Liver (tissue), 9 donors: ENCODE data around the gene GALNT4. TPM values are rescaled to one million over a fixed set of nuclear protein-coding genes. Genes with fewer than 3 reads are reported as not detected.
A peak's percentile ranks its signal among the peaks of the same experiment; 100 is the strongest.

Experiments
- DNase-seq: peaks from one replicate; pipeline ENCODE4 v3.0.0-alpha.2; 2017; ENCODE audit warnings: low spot score
- H3K27ac ChIP-seq, 2 donors: one replicate each; pipeline ENCODE4 v1.7.0; 2013; ENCODE audit warnings: inconsistent platforms in 2 of 2, low read length in 2 of 2, control low read depth in 1 of 2, low read depth in 1 of 2, mild to moderate bottlenecking in 1 of 2
- H3K27me3 ChIP-seq, 4 donors: one replicate each; pipeline versions ENCODE4 v1.6.1 to v1.7.0; 2013; ENCODE audit warnings: low read length in 3 of 4, inconsistent platforms in 1 of 4, mild to moderate bottlenecking in 1 of 4, moderate library complexity in 1 of 4; ENCODE audit not compliant: control insufficient read depth in 4 of 4, insufficient read depth in 4 of 4
- H3K36me3 ChIP-seq, 4 donors: one replicate each; pipeline versions ENCODE4 v1.6.1 to v1.7.0; 2013; ENCODE audit warnings: low read length in 3 of 4, mild to moderate bottlenecking in 3 of 4, low read depth in 1 of 4, moderate library complexity in 1 of 4; ENCODE audit not compliant: control insufficient read depth in 4 of 4, insufficient read depth in 3 of 4
- H3K4me1 ChIP-seq, 4 donors: one replicate each; pipeline versions ENCODE4 v1.6.1 to v1.7.0; 2013; ENCODE audit warnings: low read length in 3 of 4, mild to moderate bottlenecking in 3 of 4, moderate library complexity in 1 of 4; ENCODE audit not compliant: control insufficient read depth in 4 of 4, insufficient read depth in 4 of 4
- H3K4me3 ChIP-seq, 3 donors: one replicate each; pipeline versions ENCODE4 v1.6.1 to v1.7.0; 2013; ENCODE audit warnings: low read length in 3 of 3, control low read depth in 1 of 3, low read depth in 1 of 3, mild to moderate bottlenecking in 1 of 3
- H3K9ac ChIP-seq, 2 donors: one replicate each; pipeline ENCODE4 v1.7.0; 2013; ENCODE audit warnings: low read length in 2 of 2, mild to moderate bottlenecking in 2 of 2, moderate library complexity in 2 of 2, control low read depth in 1 of 2, low read depth in 1 of 2
- H3K9me3 ChIP-seq, 4 donors: one replicate each; pipeline versions ENCODE4 v1.6.1 to v1.7.0; 2013; ENCODE audit warnings: low read length in 3 of 4; ENCODE audit not compliant: control insufficient read depth in 4 of 4
- EGR1 ChIP-seq, 2 donors: IDR thresholded peaks; 2 replicates each; pipeline ENCODE4 v1.6.1; 2016 to 2018; ENCODE audit warnings: antibody characterized with exemption in 2 of 2, low read depth in 2 of 2
- FOXA1 ChIP-seq: IDR thresholded peaks from 2 replicates; pipeline ENCODE4 v1.6.1; 2016; ENCODE audit warnings: antibody characterized with exemption
- GABPA ChIP-seq, 2 donors: IDR thresholded peaks in 1 of 2; conservative IDR thresholded peaks in 1 of 2; 2 replicates each; pipeline ENCODE4 v1.6.1; 2016; ENCODE audit warnings: antibody characterized with exemption in 2 of 2, mild to moderate bottlenecking in 1 of 2, moderate library complexity in 1 of 2
- HNF4G ChIP-seq: IDR thresholded peaks from 2 replicates; pipeline ENCODE4 v1.6.1; 2016; ENCODE audit warnings: antibody characterized with exemption
- JUND ChIP-seq, 2 donors: IDR thresholded peaks; 2 replicates each; pipeline ENCODE4 v1.6.1; 2016; ENCODE audit warnings: antibody characterized with exemption in 2 of 2
- NR2F2 ChIP-seq: IDR thresholded peaks from 2 replicates; pipeline ENCODE4 v1.6.1; 2016; ENCODE audit warnings: antibody characterized with exemption
- RXRA ChIP-seq, 2 donors: IDR thresholded peaks; 2 replicates each; pipeline ENCODE4 v1.6.1; 2017 to 2018; ENCODE audit warnings: antibody characterized with exemption in 2 of 2, mild to moderate bottlenecking in 1 of 2
- SP1 ChIP-seq: IDR thresholded peaks from 2 replicates; pipeline ENCODE4 v1.6.1; 2018; ENCODE audit warnings: antibody characterized with exemption, mild to moderate bottlenecking
- TAF1 ChIP-seq: conservative IDR thresholded peaks from 2 replicates; pipeline ENCODE4 v1.6.1; 2016; ENCODE audit warnings: antibody characterized with exemption, mild to moderate bottlenecking
- YY1 ChIP-seq: IDR thresholded peaks from 2 replicates; pipeline ENCODE4 v1.6.1; 2016; ENCODE audit warnings: antibody characterized with exemption, mild to moderate bottlenecking
- WGBS: extraction: QIAGEN DNeasy Blood & Tissue Kit; methylation state at CpG from one replicate; pipeline ENCODE4 v1.1.7; 2013; 5-methylcytosine and 5-hydroxymethylcytosine counted together
- polyA plus RNA-seq, 2 donors: library from polyadenylated mRNA; stranded (reverse) in 1 of 2; unstranded in 1 of 2; fragments of 200-250 nt in 1 of 2; fragments of >200 nt in 1 of 2; fragmentation: Nextera tagmentation in 1 of 2; extraction: Ambion mirVana in 1 of 2; gene quantifications; one replicate each; pipeline versions ENCODE4 v1.2.1 to v1.2.3, GENCODE V29; 2013 to 2015
- total RNA-seq, 2 donors: library from RNA; depleted of rRNA; stranded (reverse); fragments of >200 nt; gene quantifications; one replicate each; pipeline ENCODE4 v1.2.3, GENCODE V29; 2014
- TF ChIP-seq, protein P1 (sequence below): IDR thresholded peaks from 2 replicates; pipeline ENCODE4 v1.6.1; 2016; ENCODE audit warnings: antibody characterized with exemption
- TF ChIP-seq, protein P2 (sequence below): IDR thresholded peaks from 2 replicates; pipeline ENCODE4 v1.6.1; 2016; ENCODE audit warnings: antibody characterized with exemption
- TF ChIP-seq, protein P3 (sequence below): fragments of 150-350 bp; IDR thresholded peaks from 2 replicates; pipeline ENCODE4 v1.5.1; 2017; ENCODE audit warnings: improper control_type of control experiment, low read depth, low read length; ENCODE audit not compliant: missing input control
- TF ChIP-seq, protein P4 (sequence below): IDR thresholded peaks from 2 replicates; pipeline ENCODE4 v1.6.1; 2016; ENCODE audit warnings: antibody characterized with exemption, mild to moderate bottlenecking
- TF ChIP-seq, protein P5 (sequence below): IDR thresholded peaks from 2 replicates; pipeline ENCODE4 v1.6.1; 2016; ENCODE audit warnings: antibody characterized with exemption
- donor health status: healthy.
- donor health status: healthy.
- donor health status: healthy.
- donor health status: healthy.
- donor health status: healthy.

Gene GALNT4
- total and polyA plus RNA-seq, 4 donors: 1.7 to 17.1 (median 5.7) TPM

DNA sequence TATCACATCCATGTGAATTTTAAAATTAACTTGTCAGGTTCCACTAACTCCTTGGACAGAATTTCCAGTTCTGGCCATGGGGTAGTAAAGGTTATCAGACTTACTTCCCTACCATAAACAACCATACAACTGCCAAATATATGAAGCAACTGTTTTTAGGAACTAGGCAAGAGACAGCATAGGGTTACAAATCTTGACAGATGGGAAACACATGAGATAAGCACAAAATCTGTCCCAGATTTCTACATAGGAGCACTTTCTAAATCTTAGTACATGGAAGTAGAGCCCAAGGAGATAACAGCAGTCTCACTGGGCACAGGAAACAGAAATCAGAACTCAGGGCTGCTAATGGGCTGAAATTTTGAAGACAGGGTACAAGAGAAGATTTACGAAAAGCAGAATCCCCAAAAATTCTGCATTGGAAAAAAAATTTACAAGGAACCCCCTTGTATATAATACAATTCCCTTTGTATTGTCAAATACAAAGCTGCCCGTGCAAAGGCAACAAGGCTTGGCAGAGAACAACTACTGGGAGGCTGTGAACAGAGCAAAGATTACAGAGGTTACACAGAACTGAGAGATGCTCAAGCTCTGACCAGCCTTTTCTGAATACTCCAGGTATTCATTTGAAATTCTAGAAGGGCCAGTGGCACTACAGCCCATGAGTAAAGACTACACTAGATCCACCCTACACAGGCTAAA, 43.2 kb downstream of the GALNT4 start:
- peaks cover 4 to 8% (median 5%) of the 10 kb centered on the region in 4 donors for H3K4me1 ChIP-seq
- H3K4me3 ChIP-seq: no peak overlapping the region
- no peaks in the 10 kb centered on the region for H3K36me3 ChIP-seq
- no peak overlapping the region for H3K27ac ChIP-seq
- 76% methylated on average over 2 of the region's 2 CpGs for WGBS
- H3K9me3 ChIP-seq: no peaks in the 10 kb centered on the region
- no peak for DNase-seq
- no peak overlapping the region for H3K9ac ChIP-seq
- TF ChIP-seq HNF4G: no peak
- TF ChIP-seq SP1: no peak
- peak; percentile 22 for TF ChIP-seq NR2F2
- TF ChIP-seq, protein P1, sequence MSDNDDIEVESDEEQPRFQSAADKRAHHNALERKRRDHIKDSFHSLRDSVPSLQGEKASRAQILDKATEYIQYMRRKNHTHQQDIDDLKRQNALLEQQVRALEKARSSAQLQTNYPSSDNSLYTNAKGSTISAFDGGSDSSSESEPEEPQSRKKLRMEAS: no peak
- H3K27me3 ChIP-seq: no peaks in the 10 kb centered on the region

DNA sequence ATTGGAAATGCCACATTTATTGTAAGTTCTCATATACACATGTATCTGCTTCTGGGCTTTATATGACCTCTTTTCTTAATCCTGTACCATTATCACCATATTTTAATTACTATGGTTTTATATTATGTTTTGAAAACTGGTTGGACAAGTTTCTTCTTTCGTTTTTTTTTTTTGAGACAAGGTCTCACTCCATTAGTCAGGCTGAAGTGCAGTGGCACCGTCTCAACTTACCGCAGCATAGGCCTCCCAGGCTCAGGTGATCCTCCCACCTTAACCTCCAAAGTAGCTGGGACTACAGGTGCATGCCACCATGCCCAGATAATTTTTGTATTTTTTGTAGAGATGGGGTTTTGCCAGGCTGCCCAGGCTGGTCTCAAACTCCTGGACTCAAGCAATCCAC, 44.6 kb downstream of the GALNT4 start:
- H3K27ac ChIP-seq: no peak overlapping the region
- WGBS: 90% methylated on average over 3 of the region's 3 CpGs

More for the DNA sequence above, 44.6 kb downstream of the GALNT4 start:
- TF ChIP-seq HNF4G: no peak
- TF ChIP-seq, protein P2, sequence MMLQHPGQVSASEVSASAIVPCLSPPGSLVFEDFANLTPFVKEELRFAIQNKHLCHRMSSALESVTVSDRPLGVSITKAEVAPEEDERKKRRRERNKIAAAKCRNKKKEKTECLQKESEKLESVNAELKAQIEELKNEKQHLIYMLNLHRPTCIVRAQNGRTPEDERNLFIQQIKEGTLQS: no peak
- no peak for TF ChIP-seq GABPA (IDR thresholded peaks at IDR 0.05 in 1 of 2, conservative IDR thresholded peaks at IDR 0.05 in 1 of 2)
- TF ChIP-seq, protein P1: no peak
- TF ChIP-seq TAF1: no peak
- TF ChIP-seq EGR1 (IDR thresholded peaks at IDR 0.05; ENCODE audit: low read depth in 2 of 2): no peak
- TF ChIP-seq YY1: no peak
- TF ChIP-seq SP1: no peak
- TF ChIP-seq FOXA1: no peak
- TF ChIP-seq RXRA (IDR thresholded peaks at IDR 0.05): no peak
- no peak for TF ChIP-seq JUND (IDR thresholded peaks at IDR 0.05)
- TF ChIP-seq, protein P3, sequence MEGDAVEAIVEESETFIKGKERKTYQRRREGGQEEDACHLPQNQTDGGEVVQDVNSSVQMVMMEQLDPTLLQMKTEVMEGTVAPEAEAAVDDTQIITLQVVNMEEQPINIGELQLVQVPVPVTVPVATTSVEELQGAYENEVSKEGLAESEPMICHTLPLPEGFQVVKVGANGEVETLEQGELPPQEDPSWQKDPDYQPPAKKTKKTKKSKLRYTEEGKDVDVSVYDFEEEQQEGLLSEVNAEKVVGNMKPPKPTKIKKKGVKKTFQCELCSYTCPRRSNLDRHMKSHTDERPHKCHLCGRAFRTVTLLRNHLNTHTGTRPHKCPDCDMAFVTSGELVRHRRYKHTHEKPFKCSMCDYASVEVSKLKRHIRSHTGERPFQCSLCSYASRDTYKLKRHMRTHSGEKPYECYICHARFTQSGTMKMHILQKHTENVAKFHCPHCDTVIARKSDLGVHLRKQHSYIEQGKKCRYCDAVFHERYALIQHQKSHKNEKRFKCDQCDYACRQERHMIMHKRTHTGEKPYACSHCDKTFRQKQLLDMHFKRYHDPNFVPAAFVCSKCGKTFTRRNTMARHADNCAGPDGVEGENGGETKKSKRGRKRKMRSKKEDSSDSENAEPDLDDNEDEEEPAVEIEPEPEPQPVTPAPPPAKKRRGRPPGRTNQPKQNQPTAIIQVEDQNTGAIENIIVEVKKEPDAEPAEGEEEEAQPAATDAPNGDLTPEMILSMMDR: no peak
- TF ChIP-seq NR2F2: no peak
- TF ChIP-seq, protein P4, sequence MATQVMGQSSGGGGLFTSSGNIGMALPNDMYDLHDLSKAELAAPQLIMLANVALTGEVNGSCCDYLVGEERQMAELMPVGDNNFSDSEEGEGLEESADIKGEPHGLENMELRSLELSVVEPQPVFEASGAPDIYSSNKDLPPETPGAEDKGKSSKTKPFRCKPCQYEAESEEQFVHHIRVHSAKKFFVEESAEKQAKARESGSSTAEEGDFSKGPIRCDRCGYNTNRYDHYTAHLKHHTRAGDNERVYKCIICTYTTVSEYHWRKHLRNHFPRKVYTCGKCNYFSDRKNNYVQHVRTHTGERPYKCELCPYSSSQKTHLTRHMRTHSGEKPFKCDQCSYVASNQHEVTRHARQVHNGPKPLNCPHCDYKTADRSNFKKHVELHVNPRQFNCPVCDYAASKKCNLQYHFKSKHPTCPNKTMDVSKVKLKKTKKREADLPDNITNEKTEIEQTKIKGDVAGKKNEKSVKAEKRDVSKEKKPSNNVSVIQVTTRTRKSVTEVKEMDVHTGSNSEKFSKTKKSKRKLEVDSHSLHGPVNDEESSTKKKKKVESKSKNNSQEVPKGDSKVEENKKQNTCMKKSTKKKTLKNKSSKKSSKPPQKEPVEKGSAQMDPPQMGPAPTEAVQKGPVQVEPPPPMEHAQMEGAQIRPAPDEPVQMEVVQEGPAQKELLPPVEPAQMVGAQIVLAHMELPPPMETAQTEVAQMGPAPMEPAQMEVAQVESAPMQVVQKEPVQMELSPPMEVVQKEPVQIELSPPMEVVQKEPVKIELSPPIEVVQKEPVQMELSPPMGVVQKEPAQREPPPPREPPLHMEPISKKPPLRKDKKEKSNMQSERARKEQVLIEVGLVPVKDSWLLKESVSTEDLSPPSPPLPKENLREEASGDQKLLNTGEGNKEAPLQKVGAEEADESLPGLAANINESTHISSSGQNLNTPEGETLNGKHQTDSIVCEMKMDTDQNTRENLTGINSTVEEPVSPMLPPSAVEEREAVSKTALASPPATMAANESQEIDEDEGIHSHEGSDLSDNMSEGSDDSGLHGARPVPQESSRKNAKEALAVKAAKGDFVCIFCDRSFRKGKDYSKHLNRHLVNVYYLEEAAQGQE: no peak
- TF ChIP-seq, protein P5, sequence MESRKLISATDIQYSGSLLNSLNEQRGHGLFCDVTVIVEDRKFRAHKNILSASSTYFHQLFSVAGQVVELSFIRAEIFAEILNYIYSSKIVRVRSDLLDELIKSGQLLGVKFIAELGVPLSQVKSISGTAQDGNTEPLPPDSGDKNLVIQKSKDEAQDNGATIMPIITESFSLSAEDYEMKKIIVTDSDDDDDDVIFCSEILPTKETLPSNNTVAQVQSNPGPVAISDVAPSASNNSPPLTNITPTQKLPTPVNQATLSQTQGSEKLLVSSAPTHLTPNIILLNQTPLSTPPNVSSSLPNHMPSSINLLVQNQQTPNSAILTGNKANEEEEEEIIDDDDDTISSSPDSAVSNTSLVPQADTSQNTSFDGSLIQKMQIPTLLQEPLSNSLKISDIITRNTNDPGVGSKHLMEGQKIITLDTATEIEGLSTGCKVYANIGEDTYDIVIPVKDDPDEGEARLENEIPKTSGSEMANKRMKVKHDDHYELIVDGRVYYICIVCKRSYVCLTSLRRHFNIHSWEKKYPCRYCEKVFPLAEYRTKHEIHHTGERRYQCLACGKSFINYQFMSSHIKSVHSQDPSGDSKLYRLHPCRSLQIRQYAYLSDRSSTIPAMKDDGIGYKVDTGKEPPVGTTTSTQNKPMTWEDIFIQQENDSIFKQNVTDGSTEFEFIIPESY: no peak
- Histone ChIP-seq H3K9ac (no peak overlapping the region), H3K4me3 (no peak overlapping the region), H3K27me3 (no peaks in the 10 kb centered on the region), H3K4me1 (peaks cover 4 to 8% (median 5%) of the 10 kb centered on the region in 4 donors), H3K9me3 (no peaks in the 10 kb centered on the region), H3K36me3 (no peaks in the 10 kb centered on the region)
- DNase-seq: no peak
